Thyroid gland (tissue), 4 donors: ENCODE data around the gene TFB2M.

ENCODE experiments used
- POLR2A ChIP-seq, 2 donors: fragments of 450-650 bp; IDR thresholded peaks; one replicate each; pipeline ENCODE4 v1.6.1; 2017; ENCODE audit warnings: antibody characterized with exemption in 2 of 2, mild to moderate bottlenecking in 2 of 2, moderate library complexity in 1 of 2
- TF ChIP-seq, protein P1 (sequence below), 6 experiments: fragments of 200-600 bp in 3 of 6; fragments of 450-650 bp in 3 of 6; sonication (generic) in 3 of 6; IDR thresholded peaks; one replicate each; pipeline ENCODE4 v1.5.1; 2016 to 2019; ENCODE audit warnings: antibody characterized with exemption in 6 of 6, mild to moderate bottlenecking in 2 of 6, inconsistent platforms in 1 of 6, moderate library complexity in 1 of 6

DNA sequence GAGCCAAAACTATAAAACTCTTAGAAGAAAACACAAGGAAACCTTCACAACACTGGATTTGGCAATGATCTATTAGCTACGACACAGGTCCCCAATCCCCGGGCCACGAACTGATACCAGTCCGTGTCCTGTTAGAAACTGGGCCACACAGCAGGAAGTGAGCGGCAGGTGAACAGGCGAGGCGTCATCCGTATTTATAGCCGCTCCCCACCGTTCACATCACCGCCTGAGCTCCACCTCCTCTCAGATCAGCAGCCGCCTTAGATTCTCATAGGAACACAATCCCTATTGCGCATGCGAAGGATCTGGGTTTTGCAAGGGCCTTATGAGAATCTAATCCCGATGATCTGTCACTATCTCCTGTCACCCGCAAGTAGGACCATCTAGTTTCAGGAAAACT lies 11.9 kb downstream of the TFB2M start:
- TF ChIP-seq, protein P1, sequence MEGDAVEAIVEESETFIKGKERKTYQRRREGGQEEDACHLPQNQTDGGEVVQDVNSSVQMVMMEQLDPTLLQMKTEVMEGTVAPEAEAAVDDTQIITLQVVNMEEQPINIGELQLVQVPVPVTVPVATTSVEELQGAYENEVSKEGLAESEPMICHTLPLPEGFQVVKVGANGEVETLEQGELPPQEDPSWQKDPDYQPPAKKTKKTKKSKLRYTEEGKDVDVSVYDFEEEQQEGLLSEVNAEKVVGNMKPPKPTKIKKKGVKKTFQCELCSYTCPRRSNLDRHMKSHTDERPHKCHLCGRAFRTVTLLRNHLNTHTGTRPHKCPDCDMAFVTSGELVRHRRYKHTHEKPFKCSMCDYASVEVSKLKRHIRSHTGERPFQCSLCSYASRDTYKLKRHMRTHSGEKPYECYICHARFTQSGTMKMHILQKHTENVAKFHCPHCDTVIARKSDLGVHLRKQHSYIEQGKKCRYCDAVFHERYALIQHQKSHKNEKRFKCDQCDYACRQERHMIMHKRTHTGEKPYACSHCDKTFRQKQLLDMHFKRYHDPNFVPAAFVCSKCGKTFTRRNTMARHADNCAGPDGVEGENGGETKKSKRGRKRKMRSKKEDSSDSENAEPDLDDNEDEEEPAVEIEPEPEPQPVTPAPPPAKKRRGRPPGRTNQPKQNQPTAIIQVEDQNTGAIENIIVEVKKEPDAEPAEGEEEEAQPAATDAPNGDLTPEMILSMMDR (IDR thresholded peaks at IDR 0.05), result no peak
- no peak for TF ChIP-seq POLR2A (IDR thresholded peaks at IDR 0.05)
